ENCODE results near the gene SPEF1. TPM values are rescaled to one million over a fixed set of nuclear protein-coding genes. Genes with fewer than 3 reads are reported as not detected.

SPEF1 gene
- total RNA-seq, 1 experiment from 2014 or later: 0.24 TPM

- Histone ChIP-seq H3K79me2 (ENCODE audit: insufficient read depth, low read length) (no peaks in the 10 kb centered on the region), H4K5ac (ENCODE audit: insufficient read length, low read depth, low read length) (no peak overlapping the region), H2AK5ac (ENCODE audit: insufficient read length, low read length) (no peak overlapping the region), H2BK15ac (ENCODE audit: low read depth, low read length) (no peak overlapping the region), H3K23me2 (ENCODE audit: insufficient read length, low read depth, low read length, poor library complexity, severe bottlenecking) (peaks cover 20% of the 10 kb centered on the region), H3K56ac (ENCODE audit: insufficient read length, low read depth, low read length) (no peak overlapping the region), H3K79me1 (ENCODE audit: insufficient read depth, low read depth, low read length, poor library complexity, severe bottlenecking) (peaks cover 3% of the 10 kb centered on the region), H3K23ac (ENCODE audit: insufficient read length, low read depth, low read length) (no peak overlapping the region), H3K27me3 (ENCODE audit: insufficient read depth, low read length) (no peaks in the 10 kb centered on the region), H3K4ac (ENCODE audit: low read depth, low read length) (no peak overlapping the region), H3K4me1 (ENCODE audit: insufficient read depth, low read length) (no peaks in the 10 kb centered on the region), H2AFZ (ENCODE audit: low read length) (no peak overlapping the region), H3K9ac (ENCODE audit: extremely low read depth, insufficient read length, low read length) (no peak overlapping the region), H2BK120ac (ENCODE audit: low read depth, low read length, poor library complexity, severe bottlenecking) (no peak overlapping the region), H3T11ph (ENCODE audit: low read length) (no peak overlapping the region), H3K4me2 (ENCODE audit: insufficient read depth, insufficient read length, low read length) (no peak overlapping the region), H3K18ac (ENCODE audit: insufficient read length, low read depth, low read length) (no peak overlapping the region), H4K91ac (ENCODE audit: insufficient read length, low read depth, low read length) (no peak overlapping the region), H3K9me3 (ENCODE audit: control insufficient read depth, low read depth, low read length) (no peaks in the 10 kb centered on the region), H3K27ac (ENCODE audit: insufficient read length, low read depth, low read length) (no peak overlapping the region), H2BK12ac (ENCODE audit: insufficient read length, low read depth, low read length) (no peak overlapping the region), H3K14ac (ENCODE audit: insufficient read depth, low read length) (no peak overlapping the region; the same call in 1 of the 2 replicates), H4K20me1 (ENCODE audit: control insufficient read depth, insufficient read depth, insufficient read length) (no peaks in the 10 kb centered on the region), H2BK5ac (ENCODE audit: insufficient read length, low read length) (no peak overlapping the region), H2BK20ac (ENCODE audit: low read depth, low read length, poor library complexity, severe bottlenecking) (no peak overlapping the region), H4K8ac (replicated peaks; ENCODE audit: insufficient read length, low read depth, low read length) (no peak overlapping the region)
- WGBS (ENCODE audit: extremely low coverage, insufficient read length, low lambda C conversion rate): no CpG with 5 or more reads among the region's 3 CpGs
- TF ChIP-seq, protein P1, sequence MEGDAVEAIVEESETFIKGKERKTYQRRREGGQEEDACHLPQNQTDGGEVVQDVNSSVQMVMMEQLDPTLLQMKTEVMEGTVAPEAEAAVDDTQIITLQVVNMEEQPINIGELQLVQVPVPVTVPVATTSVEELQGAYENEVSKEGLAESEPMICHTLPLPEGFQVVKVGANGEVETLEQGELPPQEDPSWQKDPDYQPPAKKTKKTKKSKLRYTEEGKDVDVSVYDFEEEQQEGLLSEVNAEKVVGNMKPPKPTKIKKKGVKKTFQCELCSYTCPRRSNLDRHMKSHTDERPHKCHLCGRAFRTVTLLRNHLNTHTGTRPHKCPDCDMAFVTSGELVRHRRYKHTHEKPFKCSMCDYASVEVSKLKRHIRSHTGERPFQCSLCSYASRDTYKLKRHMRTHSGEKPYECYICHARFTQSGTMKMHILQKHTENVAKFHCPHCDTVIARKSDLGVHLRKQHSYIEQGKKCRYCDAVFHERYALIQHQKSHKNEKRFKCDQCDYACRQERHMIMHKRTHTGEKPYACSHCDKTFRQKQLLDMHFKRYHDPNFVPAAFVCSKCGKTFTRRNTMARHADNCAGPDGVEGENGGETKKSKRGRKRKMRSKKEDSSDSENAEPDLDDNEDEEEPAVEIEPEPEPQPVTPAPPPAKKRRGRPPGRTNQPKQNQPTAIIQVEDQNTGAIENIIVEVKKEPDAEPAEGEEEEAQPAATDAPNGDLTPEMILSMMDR (conservative IDR thresholded peaks at IDR 0.05): no peak
- H3K4me1 Mint-ChIP-seq: peaks cover 16 to 21% of the 10 kb centered on the region in 2 experiments
- H3K27me3 Mint-ChIP-seq (ENCODE audit: low read depth): peaks cover 12% of the 10 kb centered on the region
- H3K9me3 Mint-ChIP-seq: no peaks in the 10 kb centered on the region; a peak in 1 of 5 replicates
- H3K36me3 Mint-ChIP-seq (ENCODE audit: insufficient read depth in 1 of 3, low read depth in 3 of 3): peaks cover 3 to 8% (median 7%) of the 10 kb centered on the region in 3 experiments; a peak in 5 of 7 replicates
- H3K27ac Mint-ChIP-seq: no peak overlapping the region
- no peak for DNase-seq
- peak overlapping the region; percentile 91 to 97; a peak in 2 of 5 replicates for H3K4me3 Mint-ChIP-seq
These were observed 15.9 kb downstream of the SPEF1 start for GRCh38 chr20:3765171-3765882.

Measured in H9 (cell line).